Measurements from ENCODE around the gene TUBA3C.
"Not testable (repeated sequence)": the region's sequence is repeated elsewhere in the genome, so short reads cannot be mapped to it uniquely, and the experiment has no call there.

DNA sequence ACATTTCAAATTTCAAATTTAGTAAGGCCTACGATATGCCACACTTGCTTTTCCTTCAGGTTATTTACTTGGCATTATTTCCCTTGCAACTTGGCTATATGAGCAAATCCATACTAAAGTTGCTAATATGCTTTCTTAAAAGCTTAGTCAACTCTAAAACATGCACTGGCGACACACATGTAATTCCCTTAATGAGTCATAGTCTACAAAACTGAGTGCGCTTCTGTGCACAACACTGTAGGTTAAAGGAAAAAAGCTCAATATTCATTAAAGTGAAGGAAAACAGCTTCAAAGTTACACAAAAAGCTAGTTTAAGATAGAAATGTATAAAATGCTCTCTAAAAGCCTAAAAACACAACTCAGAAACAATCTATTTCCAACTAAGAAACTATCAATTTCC, 25.8 kb upstream of the TUBA3C start:
- TF ChIP-seq ZFP3, ZNF8, RARB (CRISPR knock-in tag; IDR thresholded peaks at IDR 0.05): not testable (repeated sequence)
- TF ChIP-seq, protein P1, sequence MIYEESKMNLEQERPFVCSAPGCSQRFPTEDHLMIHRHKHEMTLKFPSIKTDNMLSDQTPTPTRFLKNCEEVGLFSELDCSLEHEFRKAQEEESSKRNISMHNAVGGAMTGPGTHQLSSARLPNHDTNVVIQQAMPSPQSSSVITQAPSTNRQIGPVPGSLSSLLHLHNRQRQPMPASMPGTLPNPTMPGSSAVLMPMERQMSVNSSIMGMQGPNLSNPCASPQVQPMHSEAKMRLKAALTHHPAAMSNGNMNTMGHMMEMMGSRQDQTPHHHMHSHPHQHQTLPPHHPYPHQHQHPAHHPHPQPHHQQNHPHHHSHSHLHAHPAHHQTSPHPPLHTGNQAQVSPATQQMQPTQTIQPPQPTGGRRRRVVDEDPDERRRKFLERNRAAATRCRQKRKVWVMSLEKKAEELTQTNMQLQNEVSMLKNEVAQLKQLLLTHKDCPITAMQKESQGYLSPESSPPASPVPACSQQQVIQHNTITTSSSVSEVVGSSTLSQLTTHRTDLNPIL (CRISPR knock-in tag; IDR thresholded peaks at IDR 0.05; ENCODE audit: low read depth) = not testable (repeated sequence)

All from SK-N-SH treated with all-trans-retinoic acid at 6 μM for 48 hours (cell line).